HG02938 (cell line): ENCODE measurements around the gene TTBK2.
"Not testable (repeated sequence)": the region's sequence is repeated elsewhere in the genome, so short reads cannot be mapped to it uniquely, and the experiment has no call there.

Source experiments
- ATAC-seq: cut with Tn5 transposase; IDR thresholded peaks from one replicate; pipeline ENCODE4 v1.9.1; 2021; ENCODE audit warnings: mild to moderate bottlenecking, moderate library complexity; ENCODE audit not compliant: unreplicated experiment

The TTBK2 gene

DNA sequence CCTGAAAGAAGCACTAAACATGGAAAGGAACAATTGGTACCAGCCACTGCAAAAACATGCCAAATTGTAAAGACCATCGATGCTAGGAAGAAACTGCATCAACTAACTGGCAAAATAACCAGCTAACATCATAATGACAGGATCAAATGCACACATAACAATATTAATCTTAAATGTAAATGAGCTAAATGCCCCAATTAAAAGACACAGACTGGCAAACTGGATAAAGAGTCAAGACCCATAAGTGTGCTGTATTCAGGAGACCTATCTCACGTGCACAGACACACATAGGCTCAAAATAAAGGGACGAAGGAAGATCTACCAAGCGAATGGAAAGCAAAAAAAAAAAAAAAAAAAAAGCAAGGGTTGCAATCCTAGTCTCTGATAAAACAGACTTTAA is 154.5 kb downstream of the TTBK2 start:
- ATAC-seq = not testable (repeated sequence)

DNA sequence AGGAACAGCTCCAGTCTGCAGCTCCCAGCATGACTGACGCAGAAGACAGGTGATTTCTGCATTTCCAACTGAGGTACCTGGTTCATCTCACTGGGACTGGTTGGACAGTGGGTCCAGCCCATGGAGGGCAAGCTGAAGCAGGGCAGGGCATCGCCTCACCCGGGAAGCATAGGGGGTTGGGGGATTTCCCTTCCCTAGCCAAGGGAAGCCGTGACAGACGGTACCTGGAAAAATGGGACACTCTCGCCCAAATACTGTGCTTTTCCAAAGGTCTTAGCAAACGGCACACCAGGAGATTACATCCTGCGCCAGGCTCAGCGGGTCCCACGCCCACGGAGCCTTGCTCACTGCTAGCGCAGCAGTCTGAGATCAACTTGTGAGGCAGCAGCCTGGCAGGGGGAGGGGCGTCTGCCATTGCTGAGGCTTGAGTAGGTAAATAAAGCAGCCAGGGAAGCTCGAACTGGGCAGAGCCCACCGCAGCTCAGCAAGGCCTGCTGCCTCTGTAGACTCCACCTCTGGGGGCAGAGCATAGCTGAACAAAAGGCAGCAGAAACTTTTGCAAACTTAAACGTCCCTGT is 156.3 kb downstream of the TTBK2 start:
- ATAC-seq = not testable (repeated sequence)

DNA sequence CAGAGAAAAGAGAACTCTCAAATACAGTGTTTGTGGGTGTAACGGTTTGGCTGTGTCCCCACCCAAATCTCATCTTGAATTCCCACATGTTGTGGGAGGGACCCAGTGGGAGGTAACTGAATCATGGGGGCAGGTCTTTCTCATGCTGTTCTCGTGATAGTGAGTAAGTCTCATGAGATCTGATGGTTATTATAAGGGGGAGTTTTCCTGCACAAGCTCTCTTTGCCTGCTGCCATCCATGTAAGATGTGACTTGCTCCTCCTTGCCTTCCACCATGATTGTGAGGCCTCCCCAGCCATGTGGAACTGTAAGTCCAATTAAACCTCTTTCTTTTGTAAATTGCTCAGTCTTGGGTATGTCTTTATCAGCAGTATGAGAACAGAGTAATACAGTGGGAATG is 158.8 kb downstream of the TTBK2 start:
- ATAC-seq = not testable (repeated sequence)

DNA sequence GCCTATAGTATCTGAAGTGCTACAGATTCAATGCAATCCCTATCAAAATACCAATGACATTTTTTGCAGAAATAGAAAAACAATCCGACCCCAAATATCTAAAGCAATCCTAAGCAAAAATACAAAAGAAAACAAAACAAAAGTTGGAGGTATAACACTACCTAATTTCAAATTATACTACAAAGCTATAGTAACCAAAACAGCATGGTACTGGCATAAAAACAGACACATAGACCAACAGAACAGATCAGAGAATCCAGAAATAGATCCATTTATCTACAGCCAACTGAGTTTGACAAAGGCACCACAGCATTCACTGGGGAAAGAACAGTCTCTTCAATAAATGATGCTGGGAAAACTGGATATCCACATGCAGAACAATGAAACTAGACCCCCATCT is 159.8 kb downstream of the TTBK2 start:
- ATAC-seq = no peak

DNA sequence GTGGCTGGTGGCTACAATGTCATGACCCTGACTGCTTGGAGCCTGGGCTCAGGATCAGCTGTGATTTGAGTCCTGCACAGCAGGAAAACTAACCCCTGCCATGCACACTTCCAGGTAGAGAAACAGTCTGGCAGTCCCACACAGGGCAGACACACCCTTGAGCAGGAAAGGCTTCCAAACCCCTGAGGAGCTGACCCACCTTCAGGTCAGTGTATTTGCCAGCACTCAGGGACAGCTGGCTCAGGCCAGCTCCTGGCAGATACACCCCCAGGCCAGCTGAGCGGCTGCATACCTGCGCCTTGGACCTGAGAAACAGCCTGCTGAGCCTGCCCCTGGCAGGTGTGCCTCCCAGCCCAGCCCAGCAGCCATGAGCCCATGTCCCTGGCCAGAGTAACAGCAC is 161.5 kb downstream of the TTBK2 start:
- no peak for ATAC-seq

DNA sequence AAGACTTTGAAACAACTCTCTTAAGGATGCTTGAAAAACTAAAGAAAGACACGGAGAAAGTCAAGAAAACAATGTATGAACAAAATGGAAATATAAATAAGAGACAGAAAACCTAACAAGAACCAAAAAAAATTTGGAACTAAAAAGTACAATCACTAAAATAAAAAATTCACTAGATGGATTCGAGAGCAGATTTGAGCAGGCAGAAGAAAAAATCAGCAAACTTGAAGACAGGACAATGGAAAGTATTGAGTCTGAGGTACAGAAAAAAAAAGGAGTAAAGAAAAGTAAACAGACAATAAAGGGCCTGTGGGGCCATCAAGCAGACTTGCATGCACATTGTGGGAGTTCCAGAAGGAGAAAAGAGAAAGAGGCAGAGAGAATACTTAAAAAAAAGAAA is 170.3 kb downstream of the TTBK2 start:
- ATAC-seq = no peak

DNA sequence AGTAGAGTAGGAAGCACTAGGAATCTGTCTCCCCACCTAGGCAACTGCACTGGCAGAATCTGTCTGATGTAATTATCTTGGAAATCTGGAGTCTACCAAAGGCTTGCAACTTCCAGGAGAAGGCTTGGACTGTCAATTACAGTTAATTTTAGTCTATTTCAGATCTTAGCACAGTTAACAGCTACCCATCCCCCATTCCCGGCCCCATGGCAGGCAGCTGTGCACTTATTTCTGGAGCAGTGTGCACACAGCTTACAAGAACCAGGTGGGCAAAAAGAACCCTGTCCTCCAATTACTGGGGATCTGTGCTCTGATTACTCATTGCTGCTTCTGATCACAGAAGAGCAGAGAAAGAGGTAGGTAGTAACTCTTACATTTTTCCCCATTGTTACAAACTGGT is 171.3 kb downstream of the TTBK2 start:
- no peak for ATAC-seq

DNA sequence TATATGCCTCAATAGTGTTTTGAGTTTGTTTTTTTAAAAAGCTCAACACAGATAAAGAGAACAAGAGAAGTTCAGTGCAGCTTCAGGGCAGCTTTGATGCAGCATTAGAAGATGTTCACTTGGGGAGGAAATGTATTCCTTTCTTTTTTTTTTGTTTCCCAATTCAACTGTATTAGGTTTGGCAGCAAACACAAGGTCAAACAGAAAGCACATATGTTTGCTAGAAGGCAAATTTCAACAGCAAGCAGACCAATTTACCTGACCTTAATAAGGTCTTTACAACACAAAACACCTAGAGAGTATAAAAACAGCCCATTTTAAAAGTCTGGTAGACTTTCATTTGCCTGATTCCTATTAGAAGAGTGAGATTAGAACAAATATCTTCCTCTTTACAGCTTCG is 176.4 kb downstream of the TTBK2 start:
- ATAC-seq = no peak

DNA sequence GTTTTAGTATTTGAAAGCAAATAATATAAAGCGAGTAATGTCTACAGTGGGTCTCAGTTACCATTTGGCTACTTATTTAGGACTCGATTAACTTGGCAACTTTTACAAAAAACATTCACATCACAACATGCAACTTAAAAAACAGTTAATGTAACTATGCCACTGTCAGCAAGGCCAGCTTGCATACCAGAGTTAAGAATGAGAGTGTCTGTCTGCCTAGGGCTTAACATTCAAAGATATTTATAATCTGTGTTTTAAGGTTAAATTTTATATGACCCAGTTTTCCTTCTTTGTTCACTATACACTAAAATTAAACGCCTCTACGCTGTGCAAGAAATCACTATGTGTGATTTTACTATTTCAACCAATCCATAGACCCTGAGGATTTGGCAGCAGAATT is 178.4 kb downstream of the TTBK2 start:
- no peak for ATAC-seq

DNA sequence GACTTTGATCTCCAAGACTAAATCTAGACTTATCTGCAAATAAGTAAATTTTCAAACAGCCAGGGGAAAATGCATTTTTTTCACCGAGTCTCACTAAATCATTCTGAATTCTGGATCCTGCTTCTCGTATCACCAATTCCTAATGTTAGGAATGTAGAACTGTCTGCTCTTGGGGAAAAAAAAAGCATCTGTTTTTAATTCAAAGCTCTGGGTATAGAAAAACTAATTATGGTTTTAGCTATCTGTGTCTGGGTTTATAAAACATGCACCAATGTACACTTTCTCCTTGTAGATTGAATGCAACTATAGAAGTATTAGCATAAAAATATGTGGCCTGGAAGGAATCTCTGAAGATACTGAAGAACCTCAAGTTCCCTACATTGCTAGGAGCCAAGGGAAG is 178.9 kb downstream of the TTBK2 start:
- no peak for ATAC-seq

DNA sequence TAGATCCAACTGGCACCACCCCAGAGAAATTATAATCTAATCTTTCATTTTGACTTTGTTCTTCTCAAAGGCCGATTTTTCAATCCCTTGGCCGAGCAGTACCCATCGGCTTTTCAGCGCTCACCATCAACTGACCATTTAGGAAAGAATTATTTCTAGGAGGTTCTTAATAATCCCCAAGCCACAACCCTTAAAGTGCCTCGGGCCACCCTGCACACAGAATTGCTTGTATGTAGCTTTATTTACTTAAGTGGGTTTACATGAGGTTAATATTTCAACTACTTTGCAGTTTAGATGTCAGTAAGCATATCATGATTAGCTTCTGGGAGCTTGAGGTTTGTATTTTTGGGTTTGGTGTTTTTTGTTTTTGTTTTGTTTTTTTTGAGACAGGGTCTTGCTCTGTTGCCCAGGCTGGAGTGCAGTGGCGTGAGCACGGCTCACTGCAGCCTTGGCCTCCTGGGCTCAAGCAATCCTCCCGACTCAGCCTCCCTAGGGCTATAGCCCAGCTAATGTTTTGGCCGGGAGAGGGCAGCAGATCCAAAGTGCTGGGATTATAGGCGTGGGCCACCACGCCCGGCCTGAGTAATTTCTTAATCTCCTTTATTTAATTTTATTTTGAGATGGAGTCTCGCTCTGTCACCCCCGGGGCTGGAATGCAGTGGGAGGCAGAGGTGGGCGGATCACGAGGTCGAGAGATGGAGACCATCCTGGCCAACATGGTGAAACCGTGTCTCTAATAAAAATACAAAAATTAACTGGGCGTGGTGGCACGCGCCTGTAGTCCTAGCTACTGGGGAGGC is 182.8 kb downstream of the TTBK2 start:
- ATAC-seq = peak; percentile 4

DNA sequence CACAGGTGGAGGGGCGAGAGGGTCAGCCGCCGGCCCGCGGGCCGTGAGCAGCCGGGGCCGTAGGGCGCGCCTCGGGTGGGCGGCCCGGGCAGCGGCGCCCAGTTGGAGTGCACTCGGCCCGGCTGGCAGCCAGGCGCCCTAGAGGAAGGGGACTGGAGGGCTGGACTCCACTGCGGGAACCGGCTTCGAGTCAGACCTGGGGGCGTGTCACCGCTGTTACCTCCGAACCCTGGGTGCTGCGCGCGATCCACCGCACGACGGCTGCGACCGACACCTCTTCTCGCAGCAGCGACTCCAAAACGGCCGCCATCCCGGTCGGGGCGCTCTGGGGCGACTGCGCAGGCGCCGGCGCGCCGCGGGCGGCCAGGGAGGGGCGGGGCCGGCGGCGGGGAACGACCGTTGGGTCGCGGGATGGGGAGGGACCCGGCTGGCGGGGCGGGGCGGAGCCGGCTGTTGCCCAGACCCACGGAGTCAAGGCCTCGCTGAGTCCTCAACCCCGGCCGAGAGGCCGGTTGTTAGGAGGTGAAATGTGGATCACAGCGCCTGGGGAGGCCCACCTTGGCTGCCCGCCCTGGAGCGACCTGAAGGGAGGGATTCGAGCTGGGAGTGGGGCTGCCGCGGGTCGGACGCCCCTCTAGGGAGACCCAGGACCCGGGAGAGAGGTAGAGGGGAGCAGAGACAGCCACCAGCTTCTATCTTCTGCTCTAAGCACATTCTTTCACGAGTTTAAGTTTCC is 183.6 kb downstream of the TTBK2 start, which contains the start of gene CDAN1:
Gene CDAN1 (minus strand): TSS at position 336 of the 736 bp plus-strand sequence. CDS start 26 bp downstream, at position 310.
- peak; percentile 64 for ATAC-seq

DNA sequence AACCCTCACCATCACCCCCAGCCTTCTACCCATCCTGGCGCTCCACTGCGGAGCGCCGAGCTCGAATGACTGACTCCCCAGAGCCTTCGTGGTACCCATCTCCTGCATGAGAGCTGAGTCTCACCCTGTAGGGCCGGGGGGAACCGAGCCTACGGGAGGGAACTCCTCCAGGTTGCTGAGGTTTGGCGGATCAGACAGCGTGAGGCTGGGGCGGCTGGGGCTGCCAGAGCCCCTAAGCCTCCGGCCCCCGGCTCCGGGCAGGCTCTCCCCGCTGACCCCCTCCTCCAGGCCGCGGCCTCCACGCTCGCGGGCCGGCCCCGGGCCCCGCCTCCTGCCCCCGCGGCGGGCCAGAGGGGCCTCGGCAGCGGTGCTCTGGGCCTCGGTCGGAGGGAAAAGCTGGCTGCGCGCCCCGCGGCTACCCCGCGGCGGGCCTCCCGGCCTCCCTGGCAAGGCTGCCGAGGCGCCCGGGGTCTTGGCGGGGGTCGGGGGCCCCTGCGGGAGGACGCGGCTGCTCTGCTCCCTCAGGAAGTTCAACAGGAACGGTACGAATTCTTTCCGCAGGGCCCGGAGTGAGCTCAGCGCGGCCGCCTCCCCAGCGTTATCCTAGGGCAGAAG is 184.3 kb downstream of the TTBK2 start:
- peak; percentile 17 for ATAC-seq

DNA sequence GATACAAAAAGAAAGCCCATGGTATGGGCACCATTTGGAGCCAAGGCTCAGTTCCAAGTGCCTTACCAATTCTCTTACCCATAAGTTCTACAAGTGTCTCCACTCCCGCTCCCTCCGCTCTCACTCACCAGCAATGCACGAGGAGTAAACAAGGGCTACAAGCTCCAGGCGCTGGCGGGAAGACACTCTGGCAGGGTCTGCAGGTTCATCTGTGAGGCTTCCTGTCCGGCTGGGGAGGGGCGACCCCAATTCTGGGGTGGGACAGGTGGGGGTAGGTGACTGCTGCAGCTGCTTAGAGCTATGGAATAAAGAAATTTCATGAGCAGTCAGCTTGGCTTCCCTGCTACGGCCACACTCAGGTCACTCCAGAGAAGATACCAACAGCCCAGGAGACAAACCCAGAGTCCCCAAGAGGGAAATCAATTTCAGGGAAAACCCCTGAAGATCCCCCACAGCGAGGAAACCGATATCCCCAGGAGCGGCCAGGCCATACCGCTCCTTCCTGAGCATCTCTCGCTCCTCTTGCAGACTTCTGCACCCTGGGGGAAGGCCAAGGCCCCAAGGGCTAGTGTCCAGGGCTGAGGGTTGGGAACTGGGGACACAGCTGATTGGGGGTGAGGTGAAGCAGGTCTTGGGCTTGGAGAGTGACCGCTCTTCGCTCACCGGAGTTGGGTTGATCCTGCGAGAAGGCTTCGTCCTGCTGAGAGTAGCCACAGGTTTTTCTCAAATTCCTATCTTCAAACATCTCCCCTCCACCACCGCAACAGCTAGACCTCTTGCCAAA is 185.0 kb downstream of the TTBK2 start:
- ATAC-seq = no peak

DNA sequence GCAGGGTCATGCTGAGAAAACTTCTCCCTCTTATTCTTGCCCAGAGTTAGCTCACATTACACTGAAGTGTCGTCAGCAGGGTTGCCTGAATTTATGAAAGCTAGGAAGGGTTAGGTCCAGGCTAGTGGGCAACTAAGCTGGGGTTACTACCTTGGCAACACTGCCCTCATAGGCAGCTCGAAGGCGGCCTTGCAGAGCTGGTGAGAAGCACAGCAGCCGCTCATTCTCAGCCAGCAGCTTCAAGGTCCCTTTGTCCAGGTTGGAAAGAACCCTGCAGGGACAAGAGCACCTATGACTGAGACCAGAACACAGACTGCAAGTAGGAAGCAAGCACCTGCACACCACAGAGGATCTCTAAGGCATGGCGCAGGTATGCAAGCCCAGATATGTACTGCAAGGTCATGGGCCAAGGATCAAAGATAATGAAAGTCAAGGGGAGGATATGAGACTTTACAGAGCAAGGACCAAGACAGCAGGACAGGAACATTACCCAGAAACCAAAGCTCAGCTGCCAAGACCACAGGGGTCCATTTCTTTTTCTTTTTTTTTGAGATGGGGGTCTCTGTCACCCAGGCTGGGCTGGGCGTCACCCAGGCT is 186.4 kb downstream of the TTBK2 start:
- ATAC-seq = no peak

DNA sequence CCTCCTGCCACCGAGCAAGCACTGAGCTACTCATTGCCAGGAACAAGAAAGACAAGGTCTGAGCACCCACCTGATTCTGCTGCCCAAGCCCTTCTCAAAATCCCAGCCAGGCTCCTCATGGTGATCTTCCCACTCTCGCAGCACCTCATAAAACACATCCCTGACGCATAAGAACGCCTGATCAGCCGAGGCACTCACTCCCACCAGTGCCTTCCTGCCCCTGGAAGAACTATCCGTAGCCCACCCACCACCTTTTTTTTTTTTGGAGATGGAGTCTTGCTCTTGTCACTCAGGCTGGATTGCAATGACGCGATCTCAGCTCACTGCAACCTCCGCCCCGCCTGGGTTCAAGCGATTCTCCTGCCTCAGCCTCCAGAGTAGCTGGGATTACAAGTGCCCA is 187.6 kb downstream of the TTBK2 start:
- no peak for ATAC-seq

DNA sequence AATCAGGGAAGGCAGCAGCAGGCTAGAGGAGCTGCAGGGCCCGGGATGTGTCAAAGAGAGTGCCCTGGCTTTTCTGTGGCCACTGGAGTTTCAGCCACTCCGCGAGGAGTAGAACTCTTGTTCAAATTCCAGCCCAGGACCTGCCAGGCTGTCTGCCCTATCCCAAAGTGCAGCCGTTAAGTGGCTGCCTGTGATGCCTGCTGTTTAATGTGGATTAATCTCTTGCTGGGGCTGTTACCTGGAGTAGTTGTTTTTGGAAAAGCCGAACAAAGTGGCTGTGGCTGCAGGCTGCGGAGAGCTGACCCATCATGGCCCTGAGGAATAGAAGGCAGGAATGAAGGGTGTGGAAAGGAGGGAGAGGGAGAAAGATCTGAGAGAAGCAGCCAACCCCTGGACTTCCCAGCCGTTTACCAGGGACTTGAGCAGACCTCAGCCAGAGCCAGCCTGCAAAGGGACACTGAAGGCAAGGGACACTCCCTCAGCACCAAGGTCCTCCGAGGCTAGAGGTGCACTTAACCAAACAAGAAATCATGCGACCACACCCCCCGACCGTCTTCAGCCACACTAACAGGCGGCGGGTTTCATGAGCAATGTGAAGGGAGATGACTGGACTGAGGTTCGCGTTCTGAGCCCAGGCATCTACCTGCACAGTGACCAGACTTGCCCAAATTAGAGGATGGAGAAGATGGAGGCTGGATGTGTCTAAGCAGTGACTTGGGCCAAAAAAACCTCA is 188.3 kb downstream of the TTBK2 start:
- ATAC-seq = no peak

DNA sequence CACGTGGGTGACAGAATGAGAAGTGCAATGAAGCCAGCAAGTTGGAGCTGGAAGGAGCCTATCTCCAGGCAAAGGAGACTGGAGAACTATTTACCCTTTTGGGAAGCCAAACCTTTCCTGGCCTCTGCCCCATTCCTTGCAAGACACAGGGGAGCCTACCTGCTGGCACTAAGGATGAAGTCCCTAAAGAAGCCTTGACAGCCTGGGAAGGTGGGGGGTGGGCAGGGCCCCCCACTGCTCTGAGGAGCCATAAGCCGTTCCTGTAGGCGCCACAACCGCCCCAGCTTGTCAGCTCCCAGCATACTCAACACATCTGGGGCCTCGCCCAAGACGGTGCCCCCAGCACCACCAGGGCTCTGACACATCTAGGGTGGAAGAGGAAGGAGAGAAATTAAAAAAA is 189.1 kb downstream of the TTBK2 start:
- ATAC-seq = no peak

DNA sequence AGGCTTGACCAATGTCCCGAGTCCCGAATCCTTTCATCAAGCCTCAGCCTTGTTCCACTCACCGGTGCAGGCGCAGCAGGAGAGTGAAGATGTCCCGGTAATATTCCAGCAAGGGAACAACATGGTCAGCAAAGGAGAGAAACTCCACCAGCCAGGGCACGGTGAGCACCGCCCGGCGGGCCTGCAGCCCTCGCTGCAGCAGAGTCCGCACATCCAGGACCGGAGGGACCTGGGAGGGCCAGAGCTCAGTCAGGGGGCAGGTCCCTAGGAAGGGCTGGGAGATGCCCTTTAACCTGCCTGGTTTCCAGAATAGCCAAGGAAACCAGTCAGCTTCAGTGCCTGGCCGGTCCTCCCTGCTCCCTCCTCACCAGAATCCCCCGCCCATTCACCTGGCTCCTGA is 190.0 kb downstream of the TTBK2 start:
- no peak for ATAC-seq

DNA sequence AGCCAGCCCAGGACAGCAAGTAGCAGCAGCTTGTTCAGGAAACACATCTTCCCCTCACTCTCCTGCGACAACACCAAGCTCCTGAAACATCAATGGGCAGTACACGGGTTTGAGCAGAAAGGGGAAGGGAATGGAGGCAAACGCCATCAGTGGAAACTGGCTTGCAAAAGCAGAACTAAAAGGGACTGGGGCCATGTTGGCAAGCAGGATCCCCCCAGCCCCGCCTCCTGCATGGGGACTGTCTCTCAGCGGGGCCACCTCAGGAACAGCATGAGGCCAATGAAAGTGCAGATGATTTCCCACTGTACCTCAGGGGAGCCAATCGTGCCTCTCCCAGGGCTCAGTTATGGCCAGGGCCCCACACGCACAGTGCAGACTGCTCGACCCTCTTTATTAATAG is 190.4 kb downstream of the TTBK2 start:
- no peak for ATAC-seq
